Activated CD4-positive, alpha-beta T cell treated with anti-CD3 and anti-CD28 coated beads for 36 hours (primary cell): ENCODE measurements around the gene COX6B1. TPM values are rescaled to one million over a fixed set of nuclear protein-coding genes. Genes with fewer than 3 reads are reported as not detected.
"Not testable (repeated sequence)": the region's sequence is repeated elsewhere in the genome, so short reads cannot be mapped to it uniquely, and the experiment has no call there.

Experiments used
- ATAC-seq: fragments of 200-7000 bp; cut with Tn5 transposase; one replicate; pipeline ENCODE4 v1.10.0; 2021; ENCODE audit warnings: mild to moderate bottlenecking, moderate library complexity
- CTCF ChIA-PET: fragments of 350-600 bp; sonication (Branson Sonifier 250); formaldehyde crosslinking; loops from one replicate; lab custom pipeline; 2021; ENCODE audit warnings: antibody characterized with exemption; lab: Charles Lee
- POLR2A ChIA-PET: fragments of 350-600 bp; sonication (Branson Sonifier 250); formaldehyde crosslinking; loops from one replicate; lab custom pipeline; 2021; ENCODE audit warnings: antibody characterized with exemption, inconsistent platforms; lab: Charles Lee
- DNase-seq: peaks from one replicate; pipeline ENCODE4 v3.0.0-alpha.2; 2020
- H3K27ac Mint-ChIP-seq: one replicate; pipeline ENCODE4 v1.8.0; 2021; ENCODE audit warnings: mixed read lengths
- H3K27me3 Mint-ChIP-seq: one replicate; pipeline ENCODE4 v1.8.0; 2021; ENCODE audit warnings: mixed read lengths
- H3K36me3 Mint-ChIP-seq: one replicate; pipeline ENCODE4 v1.8.0; 2021; ENCODE audit warnings: low read depth, mixed read lengths
- H3K4me1 Mint-ChIP-seq: one replicate; pipeline ENCODE4 v1.8.0; 2021; ENCODE audit warnings: mixed read lengths
- H3K4me3 Mint-ChIP-seq: one replicate; pipeline ENCODE4 v1.8.0; 2021; ENCODE audit warnings: mild to moderate bottlenecking, moderate library complexity, mixed read lengths
- H3K9me3 Mint-ChIP-seq: one replicate; pipeline ENCODE4 v1.8.0; 2021; ENCODE audit warnings: low read depth, mixed read lengths
- intact Hi-C, 2 experiments: fragments of 100-400 bp; cut with DNase I in 1 of 2; cut with micrococcal nuclease in 1 of 2; formaldehyde crosslinking; loops; one replicate each; pipeline versions ENCODE4 v1.14.2 to v1.15.1; 2022 to 2024; cut with DNase I, micrococcal nuclease
- total RNA-seq, 2 experiments: library from RNA; stranded (reverse); gene quantifications; one replicate each; pipeline ENCODE4 v1.2.3, GENCODE V29; 2021

The COX6B1 gene
- total RNA-seq, 2 experiments from 2014 or later: 385 to 437 TPM

DNA sequence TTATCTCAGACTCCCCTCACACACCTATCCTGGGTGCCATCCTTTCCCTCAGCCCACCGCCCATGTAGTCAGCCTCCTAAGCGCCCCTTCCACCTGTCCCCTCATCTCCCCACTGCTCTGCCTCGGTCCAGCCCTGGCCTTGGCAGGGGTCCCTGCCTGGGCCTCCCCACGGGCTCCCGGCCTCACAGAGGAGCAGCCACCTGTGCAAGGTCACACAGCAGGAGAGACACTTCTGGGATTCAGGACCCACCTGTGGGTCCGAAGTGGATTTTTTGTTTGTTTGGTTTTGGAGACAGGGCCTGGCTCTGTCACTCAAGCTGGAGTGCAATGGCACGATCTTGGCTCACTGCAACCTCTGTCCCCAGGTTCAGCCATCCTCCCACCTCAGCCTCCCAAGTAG, 17.5 kb downstream of the COX6B1 start:
- H3K27ac Mint-ChIP-seq: peak overlapping the region; percentile 60
- CTCF ChIA-PET: no interaction called here
- H3K27me3 Mint-ChIP-seq: peaks cover 7% of the 10 kb centered on the region
- H3K4me1 Mint-ChIP-seq: no peaks in the 10 kb centered on the region
- DNase-seq (no peak), ATAC-seq (no peak)
- no peak overlapping the region for H3K4me3 Mint-ChIP-seq
- H3K36me3 Mint-ChIP-seq: peaks cover 21% of the 10 kb centered on the region
- POLR2A ChIA-PET: no interaction called here
- H3K9me3 Mint-ChIP-seq: no peaks in the 10 kb centered on the region
- intact Hi-C loops: no loop called here

GRCh38 chr19:35666251-35666913, 18.3 kb downstream of the COX6B1 start, which contains the start of gene UPK1A:
Gene UPK1A, plus strand, starts transcription at chr19:35666517. Its CDS starts 296 bp downstream, at chr19:35666813.
- CTCF ChIA-PET: interaction anchor here (0.5 to 1.2 kb wide), 3 partner anchors 11 to 23 kb away, joined by 3 to 4 read pairs (median 3); no protein-coding TSS in a partner anchor
- intact Hi-C loops: no loop called here

DNA sequence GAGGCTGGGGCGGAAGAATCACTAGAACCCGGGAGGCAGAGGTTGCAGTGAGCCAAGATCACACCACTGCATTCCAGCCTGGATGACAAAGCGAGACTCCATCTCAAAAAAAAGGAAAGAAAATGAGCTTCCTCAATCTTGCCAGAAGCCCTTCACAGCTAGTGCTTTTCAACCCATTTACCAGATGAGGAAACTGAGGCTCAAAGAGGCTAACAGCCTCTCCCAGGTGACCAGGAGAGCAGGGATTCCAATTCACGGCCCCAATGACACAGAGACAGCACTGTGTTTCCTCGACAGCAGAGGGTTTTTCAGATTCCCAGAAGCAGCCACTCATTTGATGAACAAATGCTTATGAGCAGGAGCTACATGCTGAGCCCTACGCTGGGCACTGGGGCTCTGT, 21.4 kb downstream of the COX6B1 start:
- Mint-ChIP-seq H3K27me3 (peaks cover 21% of the 10 kb centered on the region), H3K27ac (no peak overlapping the region), H3K4me3 (no peak overlapping the region), H3K9me3 (no peaks in the 10 kb centered on the region), H3K36me3 (peaks cover 2% of the 10 kb centered on the region), H3K4me1 (peaks cover 9% of the 10 kb centered on the region)
- POLR2A ChIA-PET: no interaction called here
- CTCF ChIA-PET: no interaction called here
- intact Hi-C loops: no loop called here
- ATAC-seq: no peak
- DNase-seq: no peak

More at GRCh38 chr19:35666251-35666913, 18.3 kb downstream of the COX6B1 start, which contains the start of gene UPK1A:
- Mint-ChIP-seq H3K4me1 (no peaks in the 10 kb centered on the region), H3K4me3 (no peak within 1 kb of the TSS), H3K36me3 (peaks cover 17% of the 10 kb centered on the region), H3K9me3 (no peaks in the 10 kb centered on the region), H3K27ac (peak within 1 kb of the TSS; percentile 60), H3K27me3 (peaks cover 8% of the 10 kb centered on the region)
- DNase-seq (no peak), ATAC-seq (no peak)
- POLR2A ChIA-PET: no interaction called here

GRCh38 chr19:35669974-35670373, 21.9 kb downstream of the COX6B1 start:
- H3K4me3 Mint-ChIP-seq: no peak overlapping the region
- H3K9me3 Mint-ChIP-seq: no peaks in the 10 kb centered on the region
- H3K36me3 Mint-ChIP-seq: peaks cover 2% of the 10 kb centered on the region
- no peak overlapping the region for H3K27ac Mint-ChIP-seq
- peaks cover 9% of the 10 kb centered on the region for H3K4me1 Mint-ChIP-seq
- intact Hi-C loops: no loop called here
- H3K27me3 Mint-ChIP-seq: peaks cover 21% of the 10 kb centered on the region
- ATAC-seq (no peak), DNase-seq (no peak)
- POLR2A ChIA-PET: no interaction called here
- CTCF ChIA-PET: no interaction called here

DNA sequence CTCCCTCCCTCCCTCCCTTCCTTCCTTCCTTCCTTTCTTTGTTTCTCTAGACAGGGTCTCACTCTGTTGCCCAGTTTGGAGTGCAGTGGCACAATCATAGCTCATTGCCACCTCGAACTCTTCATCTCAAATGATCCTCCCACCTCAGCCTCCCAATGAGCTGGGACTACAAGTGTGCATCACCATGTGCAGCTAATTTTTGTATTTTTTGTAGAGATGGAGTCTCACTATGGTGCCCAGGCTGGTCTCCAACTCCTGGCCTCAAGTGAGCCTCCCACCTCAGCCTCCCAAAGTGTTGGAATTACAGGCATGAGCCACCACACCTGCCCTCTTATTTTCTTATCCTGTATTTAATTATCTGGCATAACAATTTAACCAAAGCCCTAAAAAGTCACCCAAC, 22.6 kb downstream of the COX6B1 start:
- H3K27ac Mint-ChIP-seq: no peak overlapping the region
- ATAC-seq: no peak
- peaks cover 9% of the 10 kb centered on the region for H3K4me1 Mint-ChIP-seq
- H3K27me3 Mint-ChIP-seq: peaks cover 21% of the 10 kb centered on the region
- no peaks in the 10 kb centered on the region for H3K36me3 Mint-ChIP-seq
- no peak for DNase-seq
- ChIA-PET CTCF (no interaction called here), POLR2A (no interaction called here)
- intact Hi-C loops: no loop called here
- no peak overlapping the region for H3K4me3 Mint-ChIP-seq
- no peaks in the 10 kb centered on the region for H3K9me3 Mint-ChIP-seq

DNA sequence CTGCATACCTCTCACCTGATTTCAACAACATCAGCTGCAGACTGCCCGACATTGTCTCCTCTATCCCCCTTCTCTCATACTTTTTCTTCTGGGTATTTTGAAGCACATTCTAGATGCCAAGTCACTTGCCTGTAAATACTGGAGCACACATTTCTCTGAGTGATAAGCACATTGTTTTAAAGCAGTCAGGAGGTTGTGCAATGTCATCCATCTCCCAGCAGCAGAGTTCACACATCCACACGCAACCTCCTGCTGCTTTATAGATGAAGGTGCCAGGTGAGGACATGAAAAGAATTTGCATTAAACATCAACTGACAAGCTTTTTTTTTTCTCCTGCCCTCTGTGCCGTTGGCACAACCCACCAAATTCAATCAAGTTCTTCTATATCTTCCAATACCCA, 23.7 kb downstream of the COX6B1 start:
- POLR2A ChIA-PET: interaction anchor here (0.7 kb wide), 1 partner anchor 15 kb away, joined by 3 read pairs; no protein-coding TSS in a partner anchor
- ATAC-seq: no peak
- peaks cover 9% of the 10 kb centered on the region for H3K4me1 Mint-ChIP-seq
- intact Hi-C loops: loop anchor here in 1 of 2 experiments (2.0 kb wide), 1 partner anchor 59 kb away; the partner anchor contains the start of gene HAUS5
- H3K4me3 Mint-ChIP-seq: no peak overlapping the region
- H3K27me3 Mint-ChIP-seq: peaks cover 25% of the 10 kb centered on the region
- CTCF ChIA-PET: interaction anchor here (0.8 kb wide), 1 partner anchor 23 kb away, joined by 3 read pairs; no protein-coding TSS in a partner anchor
- no peak for DNase-seq
- H3K9me3 Mint-ChIP-seq: no peaks in the 10 kb centered on the region
- no peaks in the 10 kb centered on the region for H3K36me3 Mint-ChIP-seq
- no peak overlapping the region for H3K27ac Mint-ChIP-seq

- H3K36me3 Mint-ChIP-seq: no peaks in the 10 kb centered on the region
- no peaks in the 10 kb centered on the region for H3K9me3 Mint-ChIP-seq
- H3K27ac Mint-ChIP-seq: no peak overlapping the region
- ChIA-PET CTCF (interaction anchor here (0.5 to 1.2 kb wide), 3 partner anchors 16 to 235 kb away, joined by 3 read pairs; no protein-coding TSS in a partner anchor), POLR2A (interaction anchor here (0.6 kb wide), 1 partner anchor 45 kb away, joined by 3 read pairs; no protein-coding TSS in a partner anchor)
- intact Hi-C loops: loop anchor here in 1 of 2 experiments (1.0 to 2.0 kb wide), 2 partner anchors 44 to 60 kb away; partner anchors contain the start of gene HAUS5
- H3K4me1 Mint-ChIP-seq: peaks cover 9% of the 10 kb centered on the region
- H3K4me3 Mint-ChIP-seq: peak overlapping the region; percentile 71
- ATAC-seq (peak; percentile 90), DNase-seq (peak; percentile 83)
- H3K27me3 Mint-ChIP-seq: peaks cover 25% of the 10 kb centered on the region
These were observed 25.1 kb downstream of the COX6B1 start for GRCh38 chr19:35673121-35673804.

- no peak overlapping the region for H3K4me3 Mint-ChIP-seq
- DNase-seq (no peak), ATAC-seq (no peak)
- ChIA-PET POLR2A (no interaction called here), CTCF (interaction anchor here (0.6 kb wide), 1 partner anchor 27 kb away, joined by 3 read pairs; the partner anchor contains the start of gene COX6B1)
- H3K27ac Mint-ChIP-seq: no peak overlapping the region
- H3K36me3 Mint-ChIP-seq: no peaks in the 10 kb centered on the region
- intact Hi-C loops: no loop called here
- H3K4me1 Mint-ChIP-seq: peaks cover 9% of the 10 kb centered on the region
- peaks cover 17% of the 10 kb centered on the region for H3K27me3 Mint-ChIP-seq
- H3K9me3 Mint-ChIP-seq: no peaks in the 10 kb centered on the region
These were observed 27.5 kb downstream of the COX6B1 start for GRCh38 chr19:35675589-35676140.

DNA sequence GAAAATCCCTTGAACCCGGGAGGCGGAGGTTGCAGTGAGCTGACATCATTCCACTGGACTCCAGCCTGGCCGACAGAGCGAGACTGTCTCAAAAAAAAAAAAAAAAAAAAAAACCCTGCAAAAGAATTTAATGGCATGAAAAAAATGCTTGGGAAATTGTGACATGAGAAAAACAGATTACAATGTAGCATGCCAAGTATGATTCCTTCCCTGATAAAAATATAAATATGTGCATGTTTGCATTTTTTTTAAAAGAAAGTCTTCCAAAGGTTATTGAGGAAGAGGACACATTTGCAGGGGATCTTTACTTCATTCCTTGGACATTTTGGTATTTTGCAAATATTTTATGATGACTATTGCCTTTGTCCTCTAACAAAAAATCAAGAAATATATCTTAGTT, 41.7 kb downstream of the COX6B1 start:
- no peak overlapping the region for H3K4me3 Mint-ChIP-seq
- DNase-seq: no peak
- no peaks in the 10 kb centered on the region for H3K36me3 Mint-ChIP-seq
- H3K27me3 Mint-ChIP-seq: no peaks in the 10 kb centered on the region
- no peak for ATAC-seq
- CTCF ChIA-PET: interaction anchor here (0.7 to 1.2 kb wide), 2 partner anchors 23 to 24 kb away, joined by 3 to 4 read pairs; partner anchors contain the start of gene UPK1A
- no peak overlapping the region for H3K27ac Mint-ChIP-seq
- no peaks in the 10 kb centered on the region for H3K9me3 Mint-ChIP-seq
- POLR2A ChIA-PET: no interaction called here
- H3K4me1 Mint-ChIP-seq: peaks cover 8% of the 10 kb centered on the region
- intact Hi-C loops: loop anchor here (5.0 kb wide), 3 partner anchors 143 to 192 kb away; partner anchors contain the start of gene TMEM147 (in 1 of the 2)

- H3K27ac Mint-ChIP-seq: not testable (repeated sequence)
These were observed 43.0 kb downstream of the COX6B1 start for GRCh38 chr19:35691106-35691505.

DNA sequence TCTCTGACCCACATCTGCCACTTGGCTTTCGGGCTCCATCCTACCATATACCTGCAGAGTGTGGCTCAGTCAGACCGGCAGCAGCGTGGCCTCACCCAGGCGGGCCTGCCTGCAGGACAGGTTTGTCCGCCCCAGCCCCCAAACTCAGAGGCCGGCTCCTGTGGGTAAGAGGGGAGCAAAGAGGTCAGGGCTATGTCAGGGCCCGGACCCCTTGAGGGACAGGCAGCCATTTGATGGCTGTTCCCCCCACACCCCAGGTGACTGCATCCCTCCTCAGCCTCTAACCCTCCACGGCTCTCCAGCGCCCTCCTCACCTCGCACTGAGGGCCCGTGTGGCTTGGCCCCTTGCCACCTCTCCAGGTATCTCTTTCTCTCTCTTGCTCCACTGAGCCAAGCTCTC, 43.9 kb downstream of the COX6B1 start:
- Mint-ChIP-seq H3K27me3 (no peaks in the 10 kb centered on the region), H3K27ac (no peak overlapping the region), H3K4me1 (peaks cover 16% of the 10 kb centered on the region), H3K36me3 (no peaks in the 10 kb centered on the region), H3K9me3 (no peaks in the 10 kb centered on the region), H3K4me3 (no peak overlapping the region)
- no peak for ATAC-seq
- ChIA-PET CTCF (interaction anchor here (0.6 to 9.5 kb wide), 5 partner anchors 20 to 330 kb away, joined by 3 to 106 read pairs (median 5); no protein-coding TSS in a partner anchor), POLR2A (interaction anchor here (0.7 kb wide), 1 partner anchor 10 kb away, joined by 13 read pairs; no protein-coding TSS in a partner anchor)
- intact Hi-C loops: loop anchor here (2.0 to 5.0 kb wide), 4 partner anchors 49 to 190 kb away; partner anchors contain the start of gene TMEM147 (in 1 of the 2)
- DNase-seq: no peak

More at GRCh38 chr19:35691106-35691505, 43.0 kb downstream of the COX6B1 start:
- H3K27me3 Mint-ChIP-seq, H3K4me1 Mint-ChIP-seq, POLR2A ChIA-PET, H3K36me3 Mint-ChIP-seq, H3K4me3 Mint-ChIP-seq, ATAC-seq, H3K9me3 Mint-ChIP-seq, DNase-seq: not testable (repeated sequence)
- CTCF ChIA-PET: interaction anchor here (0.6 to 9.5 kb wide), 2 partner anchors 21 to 283 kb away, joined by 3 to 106 read pairs; no protein-coding TSS in a partner anchor
- intact Hi-C loops: loop anchor here (5.0 kb wide), 3 partner anchors 144 to 191 kb away; partner anchors contain the start of gene TMEM147 (in 1 of the 2)
